Measurements from ENCODE around the gene C3orf18. TPM values are rescaled to one million over a fixed set of nuclear protein-coding genes. Genes with fewer than 3 reads are reported as not detected.

Gene C3orf18
- total and polyA plus RNA-seq, 2 experiments from 2014 or later, result 2.4 to 7.7 TPM

- H3K36me3 Mint-ChIP-seq (ENCODE audit: low read depth), result peaks cover 3% of the 10 kb centered on the region; the same call in 2 of the 3 replicates
- Histone ChIP-seq H2AFZ (no peak overlapping the region), H3K27me3 (ENCODE audit: insufficient read depth) (no peaks in the 10 kb centered on the region), H3K79me2 (replicated peaks; ENCODE audit: insufficient read depth) (no peaks in the 10 kb centered on the region), H3K4me2 (no peak overlapping the region), H3F3A (replicated peaks; ENCODE audit: low read depth) (no peaks in the 10 kb centered on the region), H4K20me1 (replicated peaks; ENCODE audit: insufficient read depth) (no peaks in the 10 kb centered on the region; the same call in 1 of the 2 replicates), H3K27ac (ENCODE audit: low read depth) (no peak overlapping the region), H3K4me1 (ENCODE audit: insufficient read depth) (no peaks in the 10 kb centered on the region), H3K4me3 (no peak overlapping the region), H3K9me2 (ENCODE audit: insufficient read depth) (no peaks in the 10 kb centered on the region), H3K36me3 (ENCODE audit: insufficient read depth) (no peaks in the 10 kb centered on the region)
- H3K27ac Mint-ChIP-seq, result no peak overlapping the region
- peaks cover 6% of the 10 kb centered on the region for H3K4me1 Mint-ChIP-seq
- DNase-seq (ENCODE audit: low spot score), result no peak
- ATAC-seq, result no peak
- H3K9me3 Mint-ChIP-seq, result no peaks in the 10 kb centered on the region
- peaks cover 2% of the 10 kb centered on the region for H3K27me3 Mint-ChIP-seq (ENCODE audit: insufficient read depth, low read depth, poor library complexity)
- no peak overlapping the region for H3K4me3 Mint-ChIP-seq
- TF ChIP-seq STAT1 (IDR thresholded peaks at IDR 0.05; ENCODE audit: unreplicated experiment) (no peak), NANOG (IDR thresholded peaks at IDR 0.05; ENCODE audit: borderline replicate concordance) (no peak), CTCF (conservative IDR thresholded peaks at IDR 0.05; ENCODE audit: low read depth in 2 of 2) (no peak), ZNF462 (CRISPR knock-in tag; IDR thresholded peaks at IDR 0.05) (no peak), ZNF331 (CRISPR knock-in tag; IDR thresholded peaks at IDR 0.05; ENCODE audit: low read depth) (no peak), REST (IDR thresholded peaks at IDR 0.05; ENCODE audit: unreplicated experiment) (no peak), ETS1 (IDR thresholded peaks at IDR 0.05) (no peak), CREB1 (CRISPR knock-in tag; IDR thresholded peaks at IDR 0.05; ENCODE audit: low read depth) (no peak), EZH2phosphoT487 (IDR thresholded peaks at IDR 0.05; ENCODE audit: unreplicated experiment) (no peak), JUNB (IDR thresholded peaks at IDR 0.05; ENCODE audit: unreplicated experiment) (no peak), EZH2 (IDR thresholded peaks at IDR 0.05; ENCODE audit: low read depth, unreplicated experiment) (no peak), POLR2AphosphoS5 (IDR thresholded peaks at IDR 0.05; ENCODE audit: low read depth) (no peak), ZNF114 (CRISPR knock-in tag; IDR thresholded peaks at IDR 0.05) (no peak)
These were observed 21.3 kb upstream of the C3orf18 start for GRCh38 chr3:50588759-50589433.

Data from GM23338 (cell line).